Choroid plexus epithelial cell (primary cell): ENCODE results near the gene CFTR.

Experiments
- DNase-seq: peaks from one replicate; pipeline ENCODE4 v3.0.0-alpha.2; 2010; ENCODE audit warnings: low read depth
- H3K4me3 ChIP-seq: 2 replicates; pipeline ENCODE4 v1.5.1; 2011; ENCODE audit warnings: low read depth, mild to moderate bottlenecking, control low read depth, low read length, moderate library complexity
- CTCF ChIP-seq: conservative IDR thresholded peaks from 2 replicates; pipeline ENCODE4 v1.5.1; 2011; ENCODE audit warnings: low read depth, mild to moderate bottlenecking, control low read depth, inconsistent platforms, low read length, moderate library complexity

The CFTR gene

GRCh38 chr7:117572856-117573620 lies 93.2 kb downstream of the CFTR start:
- H3K4me3 ChIP-seq: no peak overlapping the region
- no peak for DNase-seq
- no peak for TF ChIP-seq CTCF

- DNase-seq: no peak
- TF ChIP-seq CTCF: no peak
- no peak overlapping the region for H3K4me3 ChIP-seq
These were observed 101.6 kb downstream of the CFTR start for GRCh38 chr7:117581424-117581823.

GRCh38 chr7:117582219-117582704 lies 102.4 kb downstream of the CFTR start:
- DNase-seq: peak; percentile 98
- H3K4me3 ChIP-seq: no peak overlapping the region
- TF ChIP-seq CTCF: no peak

GRCh38 chr7:117587931-117588330 lies 108.1 kb downstream of the CFTR start:
- TF ChIP-seq CTCF: no peak
- DNase-seq: no peak
- no peak overlapping the region for H3K4me3 ChIP-seq

- DNase-seq: peak; percentile 77
- TF ChIP-seq CTCF: no peak
- H3K4me3 ChIP-seq: no peak overlapping the region
These were observed 108.5 kb downstream of the CFTR start for GRCh38 chr7:117588352-117588794.

GRCh38 chr7:117590191-117590590 lies 110.4 kb downstream of the CFTR start:
- no peak for DNase-seq
- TF ChIP-seq CTCF: no peak
- no peak overlapping the region for H3K4me3 ChIP-seq
